Spleen (tissue), 11 donors: Measurements from ENCODE around the gene MYO6. TPM values are rescaled to one million over a fixed set of nuclear protein-coding genes. Genes with fewer than 3 reads are reported as not detected.
"Not testable (repeated sequence)": the region's sequence is repeated elsewhere in the genome, so short reads cannot be mapped to it uniquely, and the experiment has no call there.

ENCODE experiments used
- DNase-seq: peaks from one replicate; pipeline ENCODE4 v3.0.0-alpha.2; 2020
- H3K27ac ChIP-seq, 8 donors: fragments of 200-600 bp; sonication (generic) in 7 of 8; 1 replicate in 4 of 8; 2 replicates in 4 of 8; pipeline versions ENCODE4 v1.5.0 to v1.8.0; 2016 to 2021; ENCODE audit warnings: inconsistent platforms in 4 of 8, mild to moderate bottlenecking in 4 of 8, moderate library complexity in 1 of 8
- H3K27me3 ChIP-seq, 7 donors: fragments of 200-600 bp; sonication (generic) in 6 of 7; replicated peaks in 1 of 7; 1 replicate in 4 of 7; 2 replicates in 3 of 7; pipeline versions ENCODE4 v1.5.0 to v1.8.0; 2016 to 2021; ENCODE audit warnings: inconsistent platforms in 3 of 7, mild to moderate bottlenecking in 1 of 7
- H3K36me3 ChIP-seq, 6 donors: fragments of 200-600 bp; sonication (generic) in 5 of 6; 1 replicate in 4 of 6; 2 replicates in 2 of 6; pipeline versions ENCODE4 v1.5.0 to v1.8.0; 2016 to 2021; ENCODE audit warnings: inconsistent platforms in 2 of 6
- H3K4me1 ChIP-seq, 6 donors: fragments of 200-600 bp; sonication (generic) in 5 of 6; 1 replicate in 3 of 6; 2 replicates in 3 of 6; pipeline versions ENCODE4 v1.5.0 to v1.8.0; 2016 to 2021; ENCODE audit warnings: inconsistent platforms in 3 of 6
- H3K4me3 ChIP-seq, 8 donors: fragments of 200-600 bp; sonication (generic) in 7 of 8; 1 replicate in 4 of 8; 2 replicates in 4 of 8; pipeline versions ENCODE4 v1.5.0 to v1.8.0; 2016 to 2021; ENCODE audit warnings: inconsistent platforms in 4 of 8, mild to moderate bottlenecking in 4 of 8, moderate library complexity in 2 of 8
- H3K9me3 ChIP-seq, 8 donors: fragments of 200-600 bp; sonication (generic) in 7 of 8; 1 replicate in 4 of 8; 2 replicates in 4 of 8; pipeline versions ENCODE4 v1.5.0 to v1.8.0; 2016 to 2021; ENCODE audit warnings: inconsistent platforms in 4 of 8
- CTCF ChIP-seq, 11 experiments: fragments of 200-600 bp in 7 of 11; fragments of 450-650 bp in 4 of 11; sonication (generic) in 4 of 11; IDR thresholded peaks in 8 of 11; conservative IDR thresholded peaks in 3 of 11; 1 replicate in 7 of 11; 2 replicates in 4 of 11; pipeline versions ENCODE4 v1.4.0 to v1.8.0; 2016 to 2021; ENCODE audit warnings: antibody characterized with exemption in 11 of 11, inconsistent platforms in 4 of 11, mild to moderate bottlenecking in 1 of 11
- POLR2A ChIP-seq, 3 donors: fragments of 450-650 bp; IDR thresholded peaks; one replicate each; pipeline ENCODE4 v1.5.1; 2017; ENCODE audit warnings: antibody characterized with exemption in 3 of 3, mild to moderate bottlenecking in 1 of 3
- POLR2AphosphoS5 ChIP-seq, 3 donors: sonication (generic); formaldehyde crosslinking; IDR thresholded peaks; one replicate each; pipeline ENCODE4 v1.5.1; 2017; ENCODE audit warnings: antibody characterized with exemption in 3 of 3
- WGBS, 5 donors: extraction: QIAGEN DNeasy Blood & Tissue Kit in 3 of 5; methylation state at CpG; one replicate each; pipeline versions ENCODE4 v1.1.5 to v1.1.7; 2013 to 2018; 5-methylcytosine and 5-hydroxymethylcytosine counted together
- intact Hi-C: fragments of 100-400 bp; cut with DNase I; formaldehyde crosslinking; loops from one replicate; pipeline ENCODE4 v1.15.0; 2023; ENCODE audit warnings: low total_unique reads
- polyA plus RNA-seq, 3 donors: library from polyadenylated mRNA; stranded (reverse); fragments of 200-250 nt; gene quantifications; one replicate each; pipeline ENCODE4 v1.2.1, GENCODE V29; 2013
- total RNA-seq, 7 donors: library from RNA; depleted of rRNA in 3 of 7; stranded (reverse); fragments of >200 nt in 3 of 7; fragmentation: NEBNext Ultra II Directional in 4 of 7; extraction: Animal tissue kit (Norgen Biotek cat#: 25700) in 4 of 7; gene quantifications; one replicate each; pipeline versions ENCODE4 v1.1.0 to v1.2.1, GENCODE V29; 2016 to 2021
- donor health status: healthy with polysubstance abuse.
- donor health status: DM: no; HTN: no; CAD: no; lungs with moderate emphysema.
- donor health status: DM: no; HTN: no; CAD: no.
- donor health status: Bipolar disorder and iron deficiency.
- donor health status: healthy.
- donor health status: DM: no; HTN: no; CAD: no.
- donor health status: DM: yes; HTN: yes; CAD: no.

The MYO6 gene
- total and polyA plus RNA-seq, 10 donors: 4.2 to 29.1 (median 18.2) TPM

DNA sequence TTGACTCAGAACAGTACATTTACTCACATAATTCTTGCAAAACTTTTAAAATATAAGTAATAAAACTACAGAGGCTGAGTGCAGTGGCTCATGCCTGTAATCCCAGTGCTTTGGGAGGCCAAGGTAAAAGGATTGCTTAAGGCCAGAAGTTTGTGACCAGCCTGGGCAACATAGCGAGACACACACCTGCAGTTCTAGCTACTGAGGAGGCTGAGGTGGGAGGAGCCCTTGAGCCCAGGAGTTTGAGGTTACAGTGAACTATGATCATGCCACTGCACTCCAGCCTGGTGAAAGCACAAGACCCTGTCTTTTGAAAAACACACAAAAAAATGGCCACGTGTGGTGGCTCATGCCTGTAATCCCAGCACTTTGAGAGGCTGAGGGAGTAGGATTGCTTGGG, 21.8 kb upstream of the MYO6 start:
- Histone ChIP-seq H3K27me3 (no peaks in the 10 kb centered on the region), H3K27ac (no peak overlapping the region), H3K4me3 (no peak overlapping the region), H3K36me3 (no peaks in the 10 kb centered on the region), H3K9me3 (no peaks in the 10 kb centered on the region), H3K4me1 (no peaks in the 10 kb centered on the region)
- no peak for DNase-seq
- 76 to 95% (median 87%) methylated on average over 2 of the region's 2 CpGs for WGBS, 5 donors
- intact Hi-C loops: no loop called here
- TF ChIP-seq POLR2A (IDR thresholded peaks at IDR 0.05) (no peak), CTCF (IDR thresholded peaks at IDR 0.05 in 8 of 11, conservative IDR thresholded peaks at IDR 0.05 in 3 of 11) (no peak), POLR2AphosphoS5 (IDR thresholded peaks at IDR 0.05) (no peak)

DNA sequence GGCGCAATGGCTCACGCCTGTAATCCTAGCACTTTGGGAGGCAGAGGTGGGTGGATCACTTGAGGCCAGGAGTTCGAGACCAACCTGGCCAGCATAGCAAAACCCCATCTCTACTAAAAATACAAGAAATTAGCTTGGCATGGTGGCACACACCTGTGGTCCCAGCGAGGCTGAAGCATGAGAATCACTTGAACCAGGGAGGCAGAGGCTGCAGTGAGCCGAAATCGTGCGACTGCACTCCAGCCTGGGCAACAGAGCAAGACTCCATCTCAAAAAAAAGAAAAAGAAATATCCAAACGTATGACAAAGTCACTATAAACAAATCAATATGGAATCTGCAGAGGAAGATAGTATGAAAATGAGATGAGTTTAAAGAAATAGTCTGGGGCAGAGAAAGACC, 18.0 kb upstream of the MYO6 start:
- intact Hi-C loops, H3K4me1 ChIP-seq, DNase-seq, H3K9me3 ChIP-seq, H3K27me3 ChIP-seq, H3K27ac ChIP-seq, H3K36me3 ChIP-seq, H3K4me3 ChIP-seq: not testable (repeated sequence)
- 86 to 92% (median 90%) methylated on average over 8 of the region's 8 CpGs for WGBS, 5 donors

DNA sequence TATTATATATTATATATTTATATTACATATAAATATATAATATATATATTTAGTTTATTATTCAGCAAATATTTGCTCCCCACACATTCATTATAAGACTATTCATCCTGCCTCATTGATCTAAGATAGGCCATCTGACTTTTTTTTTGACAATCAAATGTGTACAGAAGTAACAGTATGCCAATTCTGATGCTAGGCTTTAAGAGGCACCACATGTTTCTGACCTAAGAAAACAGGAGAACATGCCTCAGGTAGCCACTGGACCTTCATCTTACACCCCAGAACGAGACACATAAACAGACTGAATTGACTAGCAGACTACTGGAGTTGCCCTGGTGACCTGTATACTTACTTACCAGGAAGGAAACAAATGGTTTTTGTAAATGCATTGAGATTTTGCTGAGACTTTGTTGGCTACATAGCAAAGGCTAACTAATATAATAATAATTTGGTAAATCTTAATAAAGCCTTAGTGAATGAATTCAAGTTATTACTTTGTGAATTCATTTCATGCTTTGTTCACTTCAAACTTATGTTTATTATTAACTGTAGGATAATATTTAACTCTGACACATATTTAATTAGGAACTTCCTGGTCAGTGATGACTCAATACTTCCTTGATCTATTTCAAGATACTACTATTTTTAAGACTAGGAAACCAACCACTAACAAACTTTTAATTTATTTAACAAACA, 13.4 kb upstream of the MYO6 start:
- intact Hi-C loops: no loop called here
- 30 to 65% (median 47%) methylated on average over 1 of the region's 1 CpG for WGBS, 5 donors

DNA sequence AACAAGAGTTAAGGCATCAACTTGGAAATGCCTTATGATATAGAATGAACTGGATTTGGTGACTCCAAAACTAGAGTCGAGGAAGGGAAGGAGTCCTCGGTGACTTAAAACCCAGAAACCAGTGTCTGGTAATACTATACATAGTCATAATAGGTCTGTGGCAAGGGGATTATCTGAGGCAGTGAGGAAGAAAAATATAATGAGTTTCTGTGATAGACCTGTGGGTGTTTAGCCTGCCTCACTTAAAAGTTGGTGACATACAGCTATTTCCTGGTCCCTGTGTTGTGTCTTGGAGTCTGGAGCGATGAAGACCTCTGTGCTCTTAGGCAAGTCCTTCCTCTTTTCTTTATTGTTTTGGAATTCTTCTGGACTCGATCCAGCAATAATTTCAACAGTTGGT, 5.1 kb upstream of the MYO6 start:
- H3K27me3 ChIP-seq: peaks cover 0 to 61% (median 0%) of the 10 kb centered on the region in 7 donors
- DNase-seq: no peak
- no peaks in the 10 kb centered on the region for H3K36me3 ChIP-seq
- H3K9me3 ChIP-seq: no peaks in the 10 kb centered on the region
- peaks cover 6 to 17% (median 11%) of the 10 kb centered on the region in 6 donors for H3K4me1 ChIP-seq
- TF ChIP-seq POLR2AphosphoS5 (IDR thresholded peaks at IDR 0.05): no peak
- TF ChIP-seq CTCF (IDR thresholded peaks at IDR 0.05 in 8 of 11, conservative IDR thresholded peaks at IDR 0.05 in 3 of 11): no peak
- TF ChIP-seq POLR2A (IDR thresholded peaks at IDR 0.05): no peak
- no peak overlapping the region for H3K4me3 ChIP-seq
- no peak overlapping the region for H3K27ac ChIP-seq
- 68 to 83% (median 78%) methylated on average over 4 of the region's 4 CpGs for WGBS, 5 donors
- intact Hi-C loops: no loop called here

More for the DNA sequence above, 13.4 kb upstream of the MYO6 start:
- no peak for TF ChIP-seq POLR2A (IDR thresholded peaks at IDR 0.05)
- no peak for TF ChIP-seq POLR2AphosphoS5 (IDR thresholded peaks at IDR 0.05)
- TF ChIP-seq CTCF (IDR thresholded peaks at IDR 0.05 in 8 of 11, conservative IDR thresholded peaks at IDR 0.05 in 3 of 11): no peak
- H3K36me3 ChIP-seq: no peaks in the 10 kb centered on the region
- H3K9me3 ChIP-seq: no peaks in the 10 kb centered on the region
- DNase-seq: no peak
- H3K4me3 ChIP-seq: no peak overlapping the region
- peaks cover 0 to 12% (median 9%) of the 10 kb centered on the region in 6 donors for H3K4me1 ChIP-seq
- no peak overlapping the region for H3K27ac ChIP-seq
- no peaks in the 10 kb centered on the region for H3K27me3 ChIP-seq
